Dermis blood vessel endothelial cell (primary cell): ENCODE results near the gene LBR. TPM values are rescaled to one million over a fixed set of nuclear protein-coding genes. Genes with fewer than 3 reads are reported as not detected.
"Not testable (repeated sequence)": the region's sequence is repeated elsewhere in the genome, so short reads cannot be mapped to it uniquely, and the experiment has no call there.

Experiments used
- DNase-seq: peaks from one replicate; pipeline ENCODE4 v3.0.0; 2010
- total RNA-seq: library from RNA; depleted of rRNA; stranded (reverse); fragments of >200 nt; gene quantifications from 2 replicates; pipeline ENCODE4 v1.2.3, GENCODE V29; 2014

Gene LBR
- total RNA-seq, 1 donor from 2014 or later = 132 TPM

DNA sequence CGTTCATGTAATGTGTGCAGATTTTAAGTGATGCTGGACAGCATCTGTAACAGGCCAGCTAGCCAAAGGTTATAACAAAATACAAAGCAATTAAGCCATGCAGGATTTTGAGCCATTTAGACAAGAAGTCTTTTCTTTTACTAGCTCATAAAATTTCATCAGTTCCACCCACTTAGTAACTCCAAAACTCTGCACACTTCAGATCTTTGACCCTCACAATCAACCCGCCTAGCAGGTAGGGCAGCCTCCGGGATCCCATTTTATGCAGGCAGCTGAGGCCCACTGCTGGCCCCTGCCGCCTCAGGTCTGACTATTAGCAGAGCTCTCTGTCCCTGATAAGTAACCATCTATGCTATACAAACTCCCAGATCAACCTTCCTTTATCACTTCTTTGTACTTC lies 9.2 kb downstream of the LBR start:
- DNase-seq = no peak

DNA sequence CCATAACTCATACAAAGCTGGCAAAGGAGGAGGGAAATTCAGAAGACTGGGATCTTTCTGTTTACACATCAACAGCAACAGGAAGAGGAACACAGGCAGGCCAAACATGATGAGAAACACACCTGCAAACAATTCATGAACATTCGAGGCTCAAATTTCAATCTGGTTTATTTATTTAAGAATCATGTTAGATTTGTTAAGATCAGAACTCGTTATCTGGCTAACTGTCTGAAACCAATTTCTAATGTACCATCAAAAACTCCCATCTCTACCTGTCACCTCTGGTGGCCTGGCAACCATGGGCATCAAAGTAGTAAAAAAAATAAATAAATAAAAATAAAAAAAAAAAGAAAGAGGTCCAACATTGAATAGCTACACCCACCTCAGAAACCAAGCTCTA lies 9.8 kb downstream of the LBR start:
- DNase-seq = no peak

DNA sequence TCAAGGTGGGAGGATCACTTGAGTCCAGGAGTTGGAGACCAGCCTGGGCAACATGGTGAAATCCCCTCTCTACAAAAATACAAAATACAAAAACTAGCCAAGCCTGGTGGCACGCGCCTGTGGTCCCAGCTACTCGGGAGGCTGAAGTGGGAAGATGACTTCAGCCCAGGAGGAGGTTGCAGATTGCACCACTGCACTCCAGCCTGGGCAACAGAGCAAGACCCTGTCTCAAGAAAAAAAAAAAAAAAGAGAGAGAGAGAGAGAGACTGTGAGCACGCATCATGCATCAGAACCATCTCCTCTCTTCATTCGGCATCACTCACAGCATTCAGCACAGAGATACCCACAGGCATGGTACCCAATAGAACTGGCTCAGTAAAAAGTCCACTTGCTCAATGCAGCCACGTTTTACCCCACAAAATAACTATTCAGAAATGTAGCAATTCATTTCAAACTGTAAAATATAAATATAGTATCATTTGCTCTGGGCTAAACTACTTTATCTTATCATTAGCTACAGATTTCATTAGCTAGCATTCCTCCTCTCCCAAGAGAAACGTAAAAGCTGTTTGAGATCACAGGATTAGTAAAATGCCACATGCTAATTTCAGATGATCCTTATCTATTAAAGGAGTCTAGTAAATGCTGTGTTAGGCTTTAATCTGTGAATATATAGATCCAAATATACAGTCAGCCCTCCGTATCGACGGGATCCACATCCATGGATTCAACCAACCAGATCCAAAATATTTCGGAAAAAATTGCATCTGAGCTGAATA lies 11.7 kb downstream of the LBR start:
- no peak for DNase-seq

DNA sequence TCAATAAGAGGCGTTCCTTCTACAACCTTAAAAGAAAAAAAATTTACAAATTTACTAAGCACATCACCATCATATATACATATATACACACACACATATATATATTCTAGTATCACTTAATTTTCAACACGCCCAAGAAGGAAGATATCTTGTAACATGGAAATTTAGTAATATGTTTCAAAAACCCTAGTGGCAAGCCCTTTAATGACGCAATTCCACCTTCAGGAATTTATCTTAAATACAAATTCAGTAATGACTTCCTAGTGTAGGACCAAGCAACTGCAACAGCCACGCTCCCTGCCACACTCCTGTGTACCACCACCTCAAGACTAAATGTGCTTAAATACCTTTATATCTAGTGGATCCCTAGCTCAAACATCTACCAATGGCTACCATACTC lies 12.5 kb downstream of the LBR start:
- DNase-seq = no peak

DNA sequence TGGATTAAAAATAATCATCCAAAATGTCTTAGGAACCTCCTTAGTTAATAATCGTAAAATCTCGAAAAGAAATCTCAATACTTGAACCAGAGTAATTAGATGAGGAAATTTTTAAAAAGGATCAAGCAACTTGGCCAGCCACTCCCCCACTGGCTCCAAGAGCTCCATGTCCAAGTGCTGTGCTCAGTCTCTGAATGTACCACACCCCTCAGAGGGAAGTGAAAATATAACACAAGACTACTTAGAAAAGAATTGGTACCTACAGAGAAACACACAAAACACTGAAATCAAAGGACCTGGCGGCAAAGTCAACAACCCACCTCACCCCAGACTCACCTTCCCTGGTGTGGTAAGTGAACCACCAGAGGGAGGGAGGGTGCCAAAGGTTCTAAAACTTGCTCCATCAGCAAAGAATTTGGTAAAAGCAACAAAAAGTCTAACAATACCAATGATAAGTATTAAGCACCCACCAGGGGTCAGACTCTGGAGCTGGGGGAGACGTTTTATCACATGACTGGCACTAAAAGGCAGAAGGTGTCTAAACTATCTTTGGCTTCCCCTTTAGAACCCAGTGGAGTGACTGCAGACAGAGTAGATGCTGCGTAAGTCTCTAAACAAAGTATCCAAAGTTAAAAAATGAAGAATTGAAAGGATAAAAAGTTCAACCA lies 14.0 kb downstream of the LBR start:
- no peak for DNase-seq

DNA sequence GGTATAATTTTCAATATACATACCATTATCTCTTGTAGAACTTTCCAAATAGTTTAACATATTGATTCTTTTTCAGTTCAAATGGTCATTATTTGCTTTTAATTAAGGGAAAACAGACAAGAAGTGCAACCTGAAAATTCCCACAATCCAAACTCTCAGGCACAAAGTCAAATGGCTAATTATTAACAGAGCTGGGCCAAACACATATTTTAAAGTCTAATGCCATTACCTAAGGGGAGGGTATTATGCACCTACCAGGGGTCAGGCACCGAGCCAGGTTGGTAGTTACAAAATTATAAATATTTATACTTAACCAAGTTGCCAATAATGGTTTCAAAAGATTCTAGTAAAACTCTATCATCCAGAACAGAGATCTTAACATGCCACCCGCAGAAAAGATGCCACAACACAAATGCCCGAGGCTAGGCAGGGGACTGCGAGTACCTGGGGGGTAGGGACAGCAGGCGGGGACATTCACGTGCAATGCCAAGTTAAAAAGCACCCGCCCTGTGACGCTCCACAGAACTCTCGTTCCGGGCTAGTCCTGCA lies 15.0 kb downstream of the LBR start:
- no peak for DNase-seq

DNA sequence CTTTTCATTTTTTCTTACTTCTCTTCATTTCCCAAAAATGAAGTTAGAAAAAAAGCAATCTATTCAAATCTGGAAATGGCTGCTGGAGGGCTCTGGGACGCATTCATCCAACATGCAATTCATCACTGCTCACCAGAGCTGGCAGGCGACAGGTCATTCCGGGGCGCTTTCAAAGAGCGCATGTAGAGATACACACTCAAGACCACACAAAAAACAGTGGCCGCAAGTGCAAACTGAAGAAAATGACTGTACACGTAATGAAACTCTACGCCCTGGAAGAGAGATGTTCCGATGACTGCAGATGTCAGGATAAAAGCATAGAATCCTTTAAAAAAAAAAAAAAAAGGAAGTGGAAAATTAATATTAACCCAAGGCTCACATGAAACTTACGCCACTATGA lies 15.5 kb downstream of the LBR start:
- no peak for DNase-seq

DNA sequence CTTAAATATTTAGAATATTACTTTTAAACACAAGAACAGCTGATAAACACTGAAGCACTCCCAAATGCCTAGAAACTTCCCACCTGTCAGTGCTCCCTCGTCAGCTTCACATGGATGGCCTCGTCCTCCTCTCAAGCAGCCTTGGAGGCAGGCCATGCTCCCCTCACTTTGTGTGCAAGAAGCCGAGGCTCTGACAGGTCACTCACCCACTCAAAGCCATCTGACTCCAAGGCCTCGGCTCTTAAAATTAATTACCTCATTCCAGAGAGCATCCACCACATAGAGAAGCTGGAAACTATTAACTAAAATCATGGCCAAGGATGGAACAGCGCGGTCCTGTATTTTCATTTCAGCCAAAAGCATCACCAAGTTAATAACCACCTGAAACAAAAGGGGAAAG lies 17.8 kb downstream of the LBR start:
- no peak for DNase-seq

DNA sequence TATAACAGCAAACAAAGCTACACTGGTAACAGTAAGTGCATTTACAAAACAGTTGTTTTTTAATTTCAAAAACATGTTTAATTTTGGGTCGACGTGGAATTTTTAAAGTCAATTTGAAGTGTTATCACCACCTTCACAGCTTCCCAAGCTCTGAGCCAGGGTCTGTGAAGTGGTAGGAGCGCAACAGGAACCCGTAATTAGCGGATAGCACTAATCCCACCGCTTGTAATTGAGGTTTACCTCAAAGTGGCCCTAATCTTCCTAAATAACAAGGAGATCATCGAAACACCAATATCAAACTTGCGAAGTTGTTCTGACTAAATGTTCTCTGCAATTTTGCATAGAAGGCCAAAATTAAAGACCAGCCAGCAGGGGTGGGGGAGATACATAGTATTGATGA lies 18.8 kb downstream of the LBR start:
- no peak for DNase-seq

DNA sequence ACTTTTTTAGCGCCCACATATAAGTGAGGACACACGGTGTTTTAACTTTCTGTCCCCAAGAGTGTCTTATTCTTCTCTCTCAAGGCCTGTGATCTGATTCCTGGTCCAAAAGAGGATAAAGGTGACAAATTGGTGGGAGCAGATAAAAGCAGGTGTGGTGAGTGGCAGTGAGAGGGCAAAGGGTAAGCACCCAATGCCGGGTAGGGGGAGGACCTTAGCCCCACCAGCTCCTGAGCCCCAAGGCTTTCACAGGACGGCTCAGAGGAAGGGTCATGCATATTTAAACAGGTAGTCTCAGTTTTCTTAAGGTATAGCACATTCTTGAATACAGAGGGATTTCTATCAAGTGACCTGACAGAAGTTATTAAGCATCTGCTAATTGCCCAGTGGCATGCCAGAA lies 19.6 kb downstream of the LBR start:
- no peak for DNase-seq

DNA sequence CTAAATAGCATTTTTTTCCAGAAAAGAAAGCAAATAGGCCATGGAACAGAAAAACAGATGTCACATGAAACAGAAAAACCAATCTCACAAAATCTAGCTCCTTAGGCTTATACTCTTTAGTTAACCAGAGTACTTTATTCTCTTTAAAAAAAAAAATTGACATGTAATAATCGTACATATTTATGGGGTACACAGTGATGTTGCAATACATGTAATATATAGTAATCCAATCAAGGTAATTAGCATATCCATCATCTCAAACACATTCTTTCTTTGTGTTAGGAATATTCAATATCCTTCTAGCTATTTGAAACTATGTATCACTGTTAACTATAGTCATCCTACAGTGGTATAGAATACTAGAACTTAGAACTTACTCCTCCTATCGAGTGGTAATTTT lies 20.1 kb downstream of the LBR start:
- no peak for DNase-seq

DNA sequence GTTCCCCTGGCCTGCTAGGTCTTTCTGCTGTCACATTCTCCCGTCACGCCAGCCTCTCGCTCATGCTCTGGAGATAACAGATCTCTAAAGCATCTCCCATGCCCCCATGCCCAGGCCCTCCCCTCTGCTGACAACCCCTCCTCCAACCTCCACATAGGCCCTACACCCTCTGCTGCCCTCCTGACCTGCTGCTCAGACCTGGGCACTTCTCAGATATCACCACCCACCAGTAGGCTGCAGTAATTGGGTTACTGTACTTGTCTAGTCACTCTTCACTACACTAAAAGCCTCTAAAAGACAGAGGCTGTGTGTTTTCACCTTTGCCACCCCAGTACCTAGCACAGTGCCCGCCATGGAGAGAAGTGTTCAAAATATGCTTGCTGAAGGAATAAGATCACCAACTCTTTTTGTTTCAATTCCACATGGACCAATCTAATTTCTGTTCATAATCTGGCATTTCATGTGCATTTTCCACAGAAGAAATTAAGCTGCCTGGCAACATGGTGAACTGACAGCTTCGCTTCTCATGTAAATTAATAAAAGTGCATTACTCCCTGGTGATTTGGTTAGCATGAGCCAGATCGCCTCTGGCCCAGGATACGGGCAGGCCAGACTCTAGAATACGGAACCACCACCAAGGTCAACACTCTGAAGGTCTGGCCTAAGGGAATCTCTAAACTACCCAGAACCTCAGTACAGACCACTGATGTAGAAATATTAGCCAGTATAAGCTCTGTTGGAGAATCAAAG lies 20.7 kb downstream of the LBR start:
- no peak for DNase-seq

DNA sequence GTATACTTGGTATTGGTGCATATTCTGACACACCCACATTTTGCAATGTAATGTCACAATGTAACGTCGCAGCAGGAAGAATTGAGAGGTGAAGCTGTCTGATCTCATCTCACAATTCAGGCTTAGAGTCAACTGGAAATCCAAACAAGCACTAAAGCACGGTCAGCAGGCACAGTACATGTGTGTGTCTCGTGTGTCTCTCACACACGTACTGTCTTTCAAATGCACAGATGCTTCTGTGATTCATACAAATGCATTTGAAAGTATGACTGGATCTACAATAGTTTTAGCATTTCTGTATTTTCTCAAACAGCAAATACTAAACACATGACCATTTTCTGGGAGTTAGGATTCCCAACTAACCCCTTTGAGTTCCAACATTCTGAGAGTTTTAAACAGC lies 26.9 kb downstream of the LBR start:
- no peak for DNase-seq

DNA sequence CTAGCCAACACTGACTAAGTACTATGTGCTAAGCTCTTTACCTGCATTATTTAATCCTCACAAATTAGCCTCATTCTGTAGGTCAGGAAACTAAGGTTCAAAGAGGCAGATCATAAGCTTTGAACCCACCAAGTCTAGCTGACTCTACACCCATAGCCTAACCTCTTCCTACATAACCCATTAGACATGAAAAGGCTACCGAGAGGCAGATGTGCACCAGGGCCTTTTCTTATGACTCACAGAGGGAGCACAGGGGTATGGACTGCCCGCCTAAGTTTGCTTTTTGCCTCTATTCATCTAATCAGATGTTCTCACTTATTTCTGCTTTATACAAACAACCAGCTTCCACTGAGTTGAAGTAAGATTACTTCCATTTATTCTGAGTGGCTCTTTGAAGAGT lies 31.5 kb downstream of the LBR start:
- no peak for DNase-seq

DNA sequence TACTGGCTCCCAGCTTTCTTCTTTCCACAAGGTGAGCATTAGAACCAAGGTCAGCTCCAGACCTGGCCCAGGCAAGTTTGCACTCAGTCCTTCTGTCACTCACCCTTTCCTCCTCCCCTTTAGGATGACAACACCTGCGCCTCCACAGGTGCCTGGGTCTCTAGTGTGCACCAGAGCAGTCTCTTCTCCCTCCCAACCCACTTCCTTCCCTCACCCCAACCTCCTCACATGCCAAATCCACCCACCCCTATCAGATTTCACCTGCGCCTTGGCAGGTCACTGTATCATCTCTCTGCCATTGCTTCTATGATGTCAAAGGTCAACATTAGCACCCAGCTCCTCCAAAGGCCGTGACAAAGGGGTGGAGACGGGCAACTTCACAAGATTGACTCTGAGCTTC lies 38.0 kb downstream of the LBR start:
- DNase-seq = no peak

DNA sequence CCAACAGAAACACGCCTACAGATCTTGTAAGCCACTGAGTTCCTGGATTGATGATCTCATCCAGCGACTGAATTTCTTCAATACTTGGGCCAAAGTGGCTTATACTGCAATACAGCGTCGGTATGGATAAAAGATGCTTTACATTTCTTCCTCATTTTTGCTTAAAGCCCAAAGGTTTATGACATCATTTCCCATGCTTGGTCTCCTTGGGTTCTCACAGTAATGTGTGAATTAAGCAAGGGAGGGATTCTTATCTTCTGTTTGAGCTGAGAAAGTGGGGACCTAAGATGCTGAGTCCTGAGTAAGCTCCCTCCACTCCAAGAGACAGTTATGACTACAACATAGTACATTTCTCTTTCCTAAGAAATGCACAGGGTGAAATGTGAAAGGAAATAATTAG lies 39.5 kb downstream of the LBR start:
- DNase-seq = no peak

DNA sequence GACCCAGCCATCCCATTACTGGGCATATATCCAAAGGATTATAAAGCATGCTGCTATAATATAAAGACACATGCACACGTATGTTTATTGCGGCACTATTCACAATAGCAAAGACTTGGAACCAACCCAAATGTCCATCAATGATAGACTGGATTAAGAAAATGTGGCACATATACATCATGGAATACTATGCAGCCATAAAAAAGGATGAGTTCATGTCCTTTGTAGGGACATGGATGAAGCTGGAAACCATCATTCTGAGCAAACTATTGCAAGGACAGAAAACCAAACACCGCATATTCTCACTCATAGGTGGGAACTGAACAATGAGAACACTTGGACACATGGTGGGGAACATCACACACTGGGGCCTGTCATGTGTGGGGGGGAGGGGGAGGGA lies 41.0 kb downstream of the LBR start:
- not testable (repeated sequence) for DNase-seq

DNA sequence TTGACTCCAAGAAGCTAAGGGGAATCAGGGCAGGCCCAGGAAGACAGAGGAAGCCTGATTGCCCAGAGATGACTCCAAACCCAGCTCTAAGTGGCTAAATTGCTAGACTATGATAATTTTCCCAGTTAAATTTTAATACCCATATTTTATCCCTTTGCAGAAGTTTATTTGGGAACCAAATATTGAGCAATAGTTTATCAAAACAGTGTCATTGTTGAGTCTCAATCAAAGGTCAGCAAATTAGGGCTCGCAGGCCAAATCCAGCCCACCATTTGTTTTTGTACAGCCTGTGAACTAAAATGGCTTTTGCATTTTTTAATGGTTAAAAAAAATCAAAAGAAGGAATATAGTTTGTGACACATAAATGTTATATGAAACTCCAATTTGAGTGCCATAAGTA lies 47.1 kb downstream of the LBR start:
- DNase-seq = no peak

DNA sequence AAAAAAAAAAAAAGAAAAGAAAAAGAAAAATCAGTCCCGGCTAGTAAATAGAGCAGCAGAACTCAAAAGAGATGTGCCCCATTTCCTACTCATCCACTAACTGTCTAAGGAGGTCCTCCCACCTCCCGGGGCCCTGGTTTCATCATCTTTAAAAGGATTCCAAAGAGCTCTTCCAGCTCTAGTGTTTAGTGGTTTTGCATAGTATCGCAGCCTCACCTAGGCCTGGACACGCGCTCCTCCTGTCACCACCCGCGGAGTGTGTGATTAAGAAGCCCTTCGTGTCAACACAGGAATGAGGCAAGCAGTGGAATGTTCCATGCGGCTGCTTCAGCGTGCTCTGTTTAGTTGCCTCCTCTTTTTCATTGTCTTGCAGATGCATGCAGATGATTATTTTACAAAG lies 49.0 kb downstream of the LBR start:
- no peak for DNase-seq

DNA sequence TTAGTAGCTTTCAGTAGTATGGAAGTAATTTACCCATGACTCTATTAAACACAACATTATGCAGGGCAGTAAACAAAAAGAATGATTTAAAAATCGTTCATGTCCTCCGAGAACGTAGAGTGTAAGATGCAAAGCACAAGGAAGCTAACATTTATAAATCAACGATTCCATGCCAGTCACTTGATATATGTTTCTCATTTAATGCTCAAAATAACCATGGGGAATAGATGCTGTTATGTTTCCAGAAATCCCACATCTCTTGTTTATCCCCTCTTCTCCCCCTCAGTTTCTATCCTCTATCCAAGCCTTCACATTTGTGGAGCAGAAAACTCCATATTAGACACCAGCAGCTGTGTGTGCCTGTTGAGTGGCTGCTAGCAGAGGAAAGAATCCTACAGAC lies 52.8 kb downstream of the LBR start:
- no peak for DNase-seq

DNA sequence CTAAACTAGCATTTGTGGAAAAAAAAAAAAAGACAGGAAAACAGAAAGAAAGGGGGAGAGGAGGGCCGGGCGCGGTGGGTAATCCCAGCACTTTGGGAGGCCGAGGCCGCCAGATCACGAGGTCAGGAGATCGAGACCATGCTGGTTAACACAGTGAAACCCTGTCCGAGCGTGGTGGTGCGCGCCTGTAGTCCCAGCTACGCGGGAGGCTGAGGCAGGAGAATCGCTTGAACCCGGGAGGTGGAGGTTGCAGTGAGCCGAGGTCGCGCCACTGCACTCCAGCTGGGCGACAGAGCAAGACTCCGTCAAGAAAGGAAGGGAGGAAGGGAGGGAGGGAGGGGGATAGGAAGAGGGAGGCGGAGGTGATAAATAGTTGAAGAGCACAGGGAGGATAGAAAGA lies 54.7 kb downstream of the LBR start:
- no peak for DNase-seq

DNA sequence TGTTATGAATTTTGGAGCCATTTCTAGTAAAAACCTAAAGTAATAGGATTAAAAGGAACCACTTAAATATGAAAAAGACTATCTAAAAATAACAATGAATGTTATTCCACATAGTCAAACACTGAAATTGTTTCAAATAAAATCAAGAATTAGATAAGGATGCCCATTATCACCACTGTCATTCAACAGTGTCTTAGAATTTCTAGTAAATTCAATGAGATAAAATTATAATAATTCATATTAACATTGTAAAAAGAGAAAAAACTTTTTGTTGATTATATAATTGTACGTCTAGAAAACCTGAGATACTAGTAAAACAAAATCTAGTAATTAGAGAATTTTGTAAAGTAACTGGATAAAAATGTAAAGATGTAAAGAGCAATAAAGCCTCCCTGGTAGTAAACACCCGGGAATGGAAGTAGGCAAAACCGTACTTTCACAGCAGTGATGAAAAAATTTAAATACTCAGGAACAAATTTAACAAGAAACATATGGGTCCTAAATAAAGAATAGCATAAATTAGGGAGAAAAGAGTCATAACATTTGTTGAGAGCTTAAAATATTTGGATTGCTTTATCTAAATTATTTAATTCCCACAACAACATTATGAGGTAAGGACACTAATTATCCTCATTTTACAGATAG lies 56.4 kb downstream of the LBR start:
- DNase-seq = no peak

DNA sequence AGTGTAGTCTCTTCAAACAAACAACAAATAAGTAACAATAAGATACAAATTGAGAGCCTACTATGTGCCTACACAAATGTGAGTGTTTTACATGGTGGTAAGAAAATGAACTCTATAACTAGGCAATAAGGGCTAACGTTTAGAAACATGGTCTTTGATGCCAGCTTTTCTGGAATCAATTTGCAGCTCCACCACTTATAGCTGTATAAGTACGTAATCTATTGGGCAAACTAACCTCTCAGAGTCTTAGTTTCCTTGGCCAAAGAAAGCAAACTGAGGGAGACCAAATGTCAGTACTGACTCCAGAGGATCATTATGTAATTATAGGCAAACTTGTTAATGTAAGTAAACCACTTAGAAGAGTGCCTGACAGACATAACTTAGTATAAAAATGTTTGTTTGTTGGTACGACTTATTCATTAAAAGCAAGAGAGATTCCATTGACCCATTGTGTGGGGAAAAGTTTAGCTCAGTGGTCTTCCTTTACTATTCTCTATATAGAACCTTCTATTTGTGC lies 59.7 kb downstream of the LBR start:
- no peak for DNase-seq
